Kidney (tissue), 14 donors: ENCODE data around the gene KCNQ1. TPM values are rescaled to one million over a fixed set of nuclear protein-coding genes. Genes with fewer than 3 reads are reported as not detected.

Source experiments
- DNase-seq, 5 donors: peaks; one replicate each; pipeline ENCODE4 v3.0.0-alpha.2; 2013 to 2020
- FAIRE-seq: peaks from 2 replicates; lab custom pipeline; 2012; peaks lifted over from hg19 to GRCh38; lab: Jason Lieb, UNC
- H3K27ac ChIP-seq, 2 donors: one replicate each; pipeline ENCODE4 v1.7.0; 2013; ENCODE audit warnings: low read depth in 2 of 2, low read length in 2 of 2, inconsistent platforms in 1 of 2
- H3K27me3 ChIP-seq: one replicate; pipeline ENCODE4 v1.7.1; 2013; ENCODE audit warnings: low read length, inconsistent platforms; ENCODE audit not compliant: control insufficient read depth, insufficient read depth
- H3K36me3 ChIP-seq, 3 donors: one replicate each; pipeline versions ENCODE4 v1.7.0 to v1.7.1; 2013; ENCODE audit warnings: low read length in 3 of 3, control low read depth in 1 of 3, inconsistent platforms in 1 of 3; ENCODE audit not compliant: insufficient read depth in 3 of 3, control insufficient read depth in 2 of 3
- H3K4me1 ChIP-seq, 3 donors: one replicate each; pipeline versions ENCODE4 v1.7.0 to v1.7.1; 2013; ENCODE audit warnings: low read length in 3 of 3, inconsistent platforms in 1 of 3, low read depth in 1 of 3; ENCODE audit not compliant: control insufficient read depth in 2 of 3, insufficient read depth in 2 of 3
- H3K4me3 ChIP-seq, 3 donors: one replicate each; pipeline versions ENCODE4 v1.7.0 to v1.8.1; 2013; ENCODE audit warnings: low read length in 3 of 3, control low read depth in 1 of 3, inconsistent platforms in 1 of 3
- H3K9ac ChIP-seq, 3 donors: one replicate each; pipeline versions ENCODE4 v1.7.0 to v1.7.1; 2013; ENCODE audit warnings: low read length in 3 of 3, control low read depth in 1 of 3, inconsistent platforms in 1 of 3
- H3K9me3 ChIP-seq, 3 donors: one replicate each; pipeline versions ENCODE4 v1.7.0 to v1.7.1; 2013; ENCODE audit warnings: low read length in 3 of 3, control low read depth in 1 of 3, inconsistent platforms in 1 of 3; ENCODE audit not compliant: control insufficient read depth in 2 of 3, insufficient read depth in 1 of 3
- intact Hi-C: fragments of 100-400 bp; cut with DNase I; formaldehyde crosslinking; loops from one replicate; pipeline ENCODE4 v1.11.1; 2022
- polyA plus RNA-seq: library from polyadenylated mRNA; stranded (reverse); fragments of 350-450 nt; fragmentation: Illumina TruSeq; extraction: RNeasy Lipid Tissue Mini Kit (QIAGEN cat#74804); gene quantifications from one replicate; pipeline ENCODE4 v1.2.3, GENCODE V29; 2014; ENCODE audit warnings: low read depth, low replicate concordance; ENCODE audit not compliant: insufficient read depth
- total RNA-seq: library from RNA; stranded (reverse); fragmentation: NEBNext Ultra II Directional; extraction: Animal tissue kit (Norgen Biotek cat#: 25700); gene quantifications from one replicate; pipeline ENCODE4 v1.2.1, GENCODE V29; 2021
- TF ChIP-seq, protein P1 (sequence below): IDR thresholded peaks from 3 replicates; pipeline ENCODE4 v1.5.1; 2012; ENCODE audit warnings: mild to moderate bottlenecking, moderate library complexity, borderline replicate concordance; ENCODE audit not compliant: insufficient read depth; ENCODE audit errors: extremely low read depth
- donor health status: control.
- donor health status: control.
- donor health status: control.
- donor health status: control.
- donor health status: control.
- donor health status: DM: yes; HTN: yes; CAD: no.
- donor health status: Normal renal cell carcinoma (clear cell type).

Gene KCNQ1
- total and polyA plus RNA-seq, 2 donors from 2014 or later, result 45.5 to 49.4 TPM

DNA sequence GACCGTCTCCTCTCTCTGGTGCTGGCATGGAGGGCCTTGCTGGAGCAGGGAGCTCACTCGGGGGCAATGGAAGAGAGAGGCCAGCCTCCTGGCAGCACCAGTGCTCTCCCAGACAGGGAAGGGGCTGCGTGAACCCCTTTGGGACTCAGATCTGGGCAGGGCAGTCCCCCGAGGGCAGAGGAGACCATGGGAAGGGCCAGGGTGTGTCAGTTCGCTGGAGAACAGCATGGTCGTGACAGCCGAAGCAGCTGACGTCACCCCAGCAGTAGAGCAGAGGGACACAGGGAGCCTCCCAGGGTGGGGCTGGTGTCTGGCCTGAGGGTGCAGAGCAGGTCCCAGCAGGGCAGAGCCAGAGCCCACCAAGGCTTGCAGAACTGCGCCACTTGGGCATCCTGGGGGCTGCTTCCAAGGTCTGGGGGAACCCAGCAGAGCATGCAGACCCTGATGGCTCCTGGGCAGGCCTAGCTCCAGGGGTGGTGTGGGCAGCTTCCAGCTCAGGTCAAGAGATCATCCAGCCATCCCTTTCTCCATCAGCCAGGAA is 326.0 kb downstream of the KCNQ1 start:
- intact Hi-C loops, result no loop called here
- H3K9me3 ChIP-seq, result no peaks in the 10 kb centered on the region
- DNase-seq, result peak in 2 of 5 donors; percentile 6 to 48

GRCh38 chr11:2771758-2772466 is 327.1 kb downstream of the KCNQ1 start:
- TF ChIP-seq, protein P1, sequence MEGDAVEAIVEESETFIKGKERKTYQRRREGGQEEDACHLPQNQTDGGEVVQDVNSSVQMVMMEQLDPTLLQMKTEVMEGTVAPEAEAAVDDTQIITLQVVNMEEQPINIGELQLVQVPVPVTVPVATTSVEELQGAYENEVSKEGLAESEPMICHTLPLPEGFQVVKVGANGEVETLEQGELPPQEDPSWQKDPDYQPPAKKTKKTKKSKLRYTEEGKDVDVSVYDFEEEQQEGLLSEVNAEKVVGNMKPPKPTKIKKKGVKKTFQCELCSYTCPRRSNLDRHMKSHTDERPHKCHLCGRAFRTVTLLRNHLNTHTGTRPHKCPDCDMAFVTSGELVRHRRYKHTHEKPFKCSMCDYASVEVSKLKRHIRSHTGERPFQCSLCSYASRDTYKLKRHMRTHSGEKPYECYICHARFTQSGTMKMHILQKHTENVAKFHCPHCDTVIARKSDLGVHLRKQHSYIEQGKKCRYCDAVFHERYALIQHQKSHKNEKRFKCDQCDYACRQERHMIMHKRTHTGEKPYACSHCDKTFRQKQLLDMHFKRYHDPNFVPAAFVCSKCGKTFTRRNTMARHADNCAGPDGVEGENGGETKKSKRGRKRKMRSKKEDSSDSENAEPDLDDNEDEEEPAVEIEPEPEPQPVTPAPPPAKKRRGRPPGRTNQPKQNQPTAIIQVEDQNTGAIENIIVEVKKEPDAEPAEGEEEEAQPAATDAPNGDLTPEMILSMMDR, result no peak
- FAIRE-seq, result no peak
- H3K27ac ChIP-seq, result no peak overlapping the region
- H3K4me3 ChIP-seq, result no peak overlapping the region
- H3K9me3 ChIP-seq, result no peaks in the 10 kb centered on the region
- H3K9ac ChIP-seq, result no peak overlapping the region
- DNase-seq, result peak in 3 of 5 donors; percentile 21 to 52 (median 51)
- H3K4me1 ChIP-seq, result no peaks in the 10 kb centered on the region
- H3K27me3 ChIP-seq, result no peaks in the 10 kb centered on the region
- no peaks in the 10 kb centered on the region for H3K36me3 ChIP-seq
- intact Hi-C loops, result no loop called here

More for the DNA sequence above, 326.0 kb downstream of the KCNQ1 start:
- no peak overlapping the region for H3K27ac ChIP-seq
- no peak for FAIRE-seq
- H3K4me3 ChIP-seq, result no peak overlapping the region
- no peaks in the 10 kb centered on the region for H3K4me1 ChIP-seq
- H3K9ac ChIP-seq, result no peak overlapping the region
- no peaks in the 10 kb centered on the region for H3K27me3 ChIP-seq
- TF ChIP-seq, protein P1, result no peak
- H3K36me3 ChIP-seq, result no peaks in the 10 kb centered on the region

- Histone ChIP-seq H3K9me3 (no peaks in the 10 kb centered on the region), H3K36me3 (no peaks in the 10 kb centered on the region), H3K9ac (no peak overlapping the region), H3K27ac (no peak overlapping the region), H3K27me3 (no peaks in the 10 kb centered on the region), H3K4me3 (no peak overlapping the region), H3K4me1 (peaks cover 0 to 2% (median 0%) of the 10 kb centered on the region in 3 donors)
- DNase-seq (peak in 1 of 5 donors; percentile 6), FAIRE-seq (no peak)
- intact Hi-C loops, result no loop called here
- TF ChIP-seq, protein P1, result no peak
These were observed 327.8 kb downstream of the KCNQ1 start for GRCh38 chr11:2772544-2773031.
